8988T (cell line): ENCODE measurements around the gene TEKTIP1.

Experiments
- DNase-seq: peaks from one replicate; pipeline ENCODE4 v3.0.0; 2011

TEKTIP1 gene

DNA sequence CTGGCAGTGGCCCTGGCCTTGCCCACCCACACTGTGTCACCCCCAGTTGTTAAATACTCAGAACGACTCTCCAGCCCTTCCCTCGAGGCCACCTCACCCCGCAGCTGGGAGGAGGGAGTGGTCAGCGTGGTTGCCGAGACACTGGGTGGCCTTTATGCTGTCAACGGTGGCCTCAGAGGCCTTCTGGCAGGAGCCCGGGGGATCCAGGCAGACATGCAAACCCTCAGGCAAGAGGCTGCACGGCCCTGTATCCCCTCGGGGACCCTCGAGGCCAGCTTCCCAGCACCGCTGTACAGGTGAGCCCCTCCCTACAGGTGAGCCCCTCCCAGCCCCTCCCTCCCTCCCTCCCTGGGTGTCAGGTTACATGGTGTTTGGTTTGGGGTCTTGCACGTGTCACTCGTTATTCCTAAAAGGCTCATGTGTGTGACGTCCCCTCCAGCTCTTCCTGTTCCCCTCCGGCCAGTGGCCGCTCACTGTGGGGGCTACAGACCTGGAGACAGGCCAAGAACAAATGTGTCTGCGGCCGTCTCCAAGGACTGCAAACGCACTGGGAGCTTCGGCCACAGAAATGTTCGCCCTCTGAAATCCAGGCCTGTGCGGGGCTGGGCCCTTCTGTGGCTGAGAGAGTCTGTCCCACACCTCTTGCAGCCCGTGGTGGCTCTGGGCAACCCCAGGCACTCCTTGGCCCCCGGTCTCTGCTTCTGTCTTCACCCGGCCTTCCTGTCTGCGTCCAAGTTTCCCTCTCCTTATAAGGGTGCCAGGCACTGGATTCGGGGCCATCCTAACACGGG, at the start of gene TEKTIP1:
TSS of gene TEKTIP1 (plus strand) at position 210 of the 791 bp plus-strand sequence. CDS start at position 214, 4 bp downstream.
- no peak for DNase-seq

GRCh38 chr19:3491396-3492119, 47.4 kb upstream of the TEKTIP1 start:
- no peak for DNase-seq

- DNase-seq, result no peak
Observed at GRCh38 chr19:3492131-3492839, 46.7 kb upstream of the TEKTIP1 start.

DNA sequence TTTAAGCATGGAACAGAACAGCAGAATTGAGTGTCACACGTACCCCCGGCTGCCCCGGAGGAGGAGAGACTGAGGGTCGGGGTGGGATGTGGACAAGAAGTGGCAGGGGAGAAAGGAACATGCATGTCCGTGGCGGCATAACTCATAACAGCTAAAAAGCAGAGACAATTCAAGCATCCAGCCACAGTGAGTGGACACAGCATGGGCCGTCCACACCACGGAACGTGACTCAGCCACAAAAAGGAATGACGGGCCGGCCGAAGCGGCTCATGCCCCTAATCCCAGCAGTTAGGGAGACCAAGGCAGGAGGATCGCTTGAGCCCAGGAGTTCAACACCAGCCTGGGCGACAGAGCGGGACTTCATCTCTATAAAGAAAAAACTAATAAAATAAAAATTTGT, 46.1 kb upstream of the TEKTIP1 start:
- DNase-seq, result no peak

DNA sequence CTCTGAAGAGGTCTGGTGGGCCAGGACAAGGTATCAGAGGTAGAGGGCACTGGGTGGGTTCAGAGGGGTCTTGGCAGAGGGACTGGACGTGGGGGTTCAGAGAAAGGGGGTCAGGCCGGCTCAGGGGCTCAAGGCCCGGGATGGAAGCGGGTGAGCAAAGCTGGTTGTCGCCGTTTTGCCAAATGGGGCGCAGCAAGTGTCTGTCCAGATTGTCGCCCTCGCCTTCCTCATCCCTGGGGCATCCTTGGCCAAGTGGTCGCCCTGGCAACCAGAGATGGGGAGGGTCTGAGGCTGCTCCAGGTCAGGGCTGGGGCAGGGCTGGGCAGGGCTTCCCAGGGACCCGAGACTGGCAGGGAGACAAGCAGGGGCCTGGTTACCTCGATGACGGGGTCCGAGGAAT, 45.3 kb upstream of the TEKTIP1 start:
- no peak for DNase-seq

- peak; percentile 97 for DNase-seq
Observed at GRCh38 chr19:3494051-3494450, 44.9 kb upstream of the TEKTIP1 start.

DNA sequence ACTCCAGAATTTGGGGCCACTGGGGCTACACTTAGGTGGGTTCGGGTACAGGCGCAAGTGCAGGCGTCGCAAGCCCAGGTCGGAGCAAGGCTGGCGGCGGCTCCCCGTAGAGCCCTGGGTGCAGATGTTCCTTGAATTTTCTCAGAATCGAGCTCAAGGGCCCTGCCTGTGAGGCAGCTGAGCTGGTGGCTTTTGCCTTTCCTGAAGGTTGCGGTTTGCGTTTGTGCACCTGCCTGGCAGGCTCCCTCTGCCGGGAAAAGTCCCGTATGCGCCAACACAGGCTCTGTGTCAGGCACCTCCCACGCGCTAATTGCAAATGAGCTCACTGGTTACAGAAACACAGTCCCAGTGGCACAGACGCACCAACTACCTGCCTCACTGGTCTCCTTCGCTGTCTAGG, 44.4 kb upstream of the TEKTIP1 start:
- DNase-seq, result no peak

GRCh38 chr19:3496392-3497273, 42.3 kb upstream of the TEKTIP1 start:
- no peak for DNase-seq

DNA sequence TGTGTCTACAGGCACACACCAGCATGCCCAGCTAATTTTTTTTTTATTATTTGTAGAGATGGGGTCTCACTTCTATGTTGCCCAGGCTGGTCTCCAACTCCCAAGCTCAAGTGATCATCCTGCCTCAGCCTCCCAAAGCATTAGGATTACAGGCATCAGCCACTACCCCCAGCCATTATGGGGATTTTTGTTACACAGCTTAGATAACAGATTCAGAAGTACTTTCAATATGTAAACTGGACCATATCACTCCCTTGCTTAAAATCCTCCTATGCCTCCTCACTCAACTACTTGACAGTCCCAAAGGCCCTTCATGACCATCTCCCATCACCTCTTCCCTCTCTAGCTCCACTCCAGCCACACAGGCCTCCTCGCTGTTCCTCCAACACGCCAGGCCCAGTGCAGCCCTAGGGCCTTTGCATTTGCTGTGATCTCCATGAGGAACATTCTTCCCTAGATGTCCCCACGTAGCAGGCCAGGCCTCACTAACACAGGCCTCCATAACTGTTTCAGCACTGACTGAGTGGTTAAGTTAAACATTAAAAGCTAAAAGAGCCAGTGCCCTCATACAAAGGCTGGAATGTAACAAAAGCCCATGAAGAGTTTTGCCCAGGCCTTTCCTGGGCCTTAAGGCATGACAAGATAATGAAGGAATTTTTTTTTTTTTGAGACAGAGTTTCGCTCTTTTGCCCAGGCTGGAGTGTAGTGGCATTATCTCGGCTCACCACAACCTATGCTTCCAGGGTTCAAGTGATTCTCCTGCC, 41.0 kb upstream of the TEKTIP1 start:
- no peak for DNase-seq

GRCh38 chr19:3499738-3500428, 39.1 kb upstream of the TEKTIP1 start:
- DNase-seq, result no peak

DNA sequence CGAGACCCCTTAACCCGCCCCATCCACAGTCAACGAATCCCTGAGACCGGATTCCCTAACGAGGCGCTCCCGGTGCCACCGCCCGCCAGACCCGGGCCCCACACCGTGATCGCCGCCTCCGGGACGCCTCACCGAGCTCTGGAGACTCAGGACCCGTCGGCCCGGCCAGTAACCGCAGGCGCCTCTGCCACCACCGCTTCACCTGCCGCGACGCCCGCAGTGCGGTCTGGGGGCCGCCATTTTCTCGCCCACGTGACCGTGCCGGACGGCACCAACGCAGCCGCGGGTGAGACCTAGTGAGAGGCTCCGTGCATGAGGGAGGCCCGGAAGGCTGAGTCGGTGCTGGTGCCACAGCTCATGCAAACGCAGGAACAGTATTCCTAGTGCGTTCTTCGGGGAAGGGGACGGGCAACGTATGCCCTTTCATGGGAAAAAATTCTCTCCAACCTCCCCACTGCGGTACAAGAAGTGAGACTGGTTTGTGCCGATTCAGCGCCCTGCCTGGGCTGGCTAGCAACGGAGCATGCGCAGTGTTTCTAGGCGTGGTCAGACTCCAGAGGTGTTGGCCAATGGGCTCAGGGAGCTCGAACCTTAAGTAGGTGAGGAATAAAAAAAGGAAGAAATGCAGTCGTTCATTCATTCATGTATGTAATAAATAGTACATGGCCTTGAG, 38.4 kb upstream of the TEKTIP1 start, which contains the start of gene DOHH:
TSS of gene DOHH (minus strand) at position 246 of the 673 bp plus-strand sequence. CDS start 3,860 bp downstream, outside the sequence.
- peak; percentile 98 for DNase-seq

GRCh38 chr19:3501780-3502179, 37.2 kb upstream of the TEKTIP1 start:
- DNase-seq, result no peak

GRCh38 chr19:3503036-3503572, 35.9 kb upstream of the TEKTIP1 start:
- no peak for DNase-seq

- no peak for DNase-seq
Observed at GRCh38 chr19:3504735-3505134, 34.2 kb upstream of the TEKTIP1 start.

- peak; percentile 92 for DNase-seq
Observed at GRCh38 chr19:3505598-3506383, 33.2 kb upstream of the TEKTIP1 start, which contains the start of gene FZR1. Gene FZR1 (plus strand): TSS chr19:3506311. CDS start chr19:3522990, 16,679 bp downstream.

GRCh38 chr19:3506384-3507340, 32.3 kb upstream of the TEKTIP1 start:
- DNase-seq, result no peak

GRCh38 chr19:3507371-3508120, 31.4 kb upstream of the TEKTIP1 start:
- no peak for DNase-seq
